ENCODE measurements around the gene CDH5.

DNA sequence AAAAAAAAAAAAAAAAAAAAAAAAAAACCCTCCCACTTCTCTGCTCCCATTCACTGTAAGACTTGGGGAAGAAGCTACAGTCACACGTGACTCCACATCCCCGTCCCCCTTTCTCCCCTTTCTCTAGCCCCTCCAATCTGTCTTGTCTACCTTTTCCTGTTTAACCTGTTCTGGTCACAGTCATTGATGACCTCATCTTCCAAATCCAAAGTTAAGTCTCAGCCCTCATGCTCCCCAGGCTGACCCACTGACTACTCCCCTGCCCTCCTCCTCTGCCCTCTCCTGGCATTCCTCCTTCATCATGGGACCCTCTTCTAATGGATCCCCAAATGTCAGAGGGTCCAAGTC is 1.6 kb upstream of the CDH5 start:
- TF ChIP-seq, protein P1, sequence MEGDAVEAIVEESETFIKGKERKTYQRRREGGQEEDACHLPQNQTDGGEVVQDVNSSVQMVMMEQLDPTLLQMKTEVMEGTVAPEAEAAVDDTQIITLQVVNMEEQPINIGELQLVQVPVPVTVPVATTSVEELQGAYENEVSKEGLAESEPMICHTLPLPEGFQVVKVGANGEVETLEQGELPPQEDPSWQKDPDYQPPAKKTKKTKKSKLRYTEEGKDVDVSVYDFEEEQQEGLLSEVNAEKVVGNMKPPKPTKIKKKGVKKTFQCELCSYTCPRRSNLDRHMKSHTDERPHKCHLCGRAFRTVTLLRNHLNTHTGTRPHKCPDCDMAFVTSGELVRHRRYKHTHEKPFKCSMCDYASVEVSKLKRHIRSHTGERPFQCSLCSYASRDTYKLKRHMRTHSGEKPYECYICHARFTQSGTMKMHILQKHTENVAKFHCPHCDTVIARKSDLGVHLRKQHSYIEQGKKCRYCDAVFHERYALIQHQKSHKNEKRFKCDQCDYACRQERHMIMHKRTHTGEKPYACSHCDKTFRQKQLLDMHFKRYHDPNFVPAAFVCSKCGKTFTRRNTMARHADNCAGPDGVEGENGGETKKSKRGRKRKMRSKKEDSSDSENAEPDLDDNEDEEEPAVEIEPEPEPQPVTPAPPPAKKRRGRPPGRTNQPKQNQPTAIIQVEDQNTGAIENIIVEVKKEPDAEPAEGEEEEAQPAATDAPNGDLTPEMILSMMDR (IDR thresholded peaks at IDR 0.05), result no peak
- no peak for TF ChIP-seq POLR2AphosphoS5 (IDR thresholded peaks at IDR 0.05)
- TF ChIP-seq POLR2A (IDR thresholded peaks at IDR 0.05), result no peak

All from transverse colon (tissue), 4 donors.